Caco-2 (cell line): Measurements from ENCODE around the gene KCNQ1OT1. TPM values are rescaled to one million over a fixed set of nuclear protein-coding genes. Genes with fewer than 3 reads are reported as not detected.

Experiments used
- BruUV-seq: library from RNA; stranded (reverse); fragments of 400-500 nt; replicated peaks from 2 replicates; lab custom pipeline; 2021; lab: Mats Ljungman, UMichigan
- CTCF ChIA-PET: fragments of 300-600 bp; sonication (Branson Sonifier 250); formaldehyde crosslinking; loops from one replicate; lab custom pipeline; 2022; ENCODE audit warnings: antibody characterized with exemption; lab: Charles Lee
- POLR2A ChIA-PET: fragments of 300-600 bp; sonication (Branson Sonifier 250); formaldehyde crosslinking; loops from one replicate; lab custom pipeline; 2022; ENCODE audit warnings: antibody characterized with exemption; lab: Charles Lee
- DNase-seq, 2 experiments: peaks; one replicate each; pipeline versions ENCODE4 v3.0.0 to v3.0.0-alpha.2; 2020 to 2022
- H3K27me3 ChIP-seq: replicated peaks from 2 replicates; pipeline ENCODE4 v1.6.0; 2011; ENCODE audit warnings: low read length; ENCODE audit not compliant: control insufficient read depth, insufficient read depth
- H3K36me3 ChIP-seq: 2 replicates; pipeline ENCODE4 v1.5.1; 2011; ENCODE audit warnings: low read length; ENCODE audit not compliant: control insufficient read depth, insufficient read depth
- H3K4me1 ChIP-seq: fragments of 250-450 bp; sonication (Bioruptor Pico); 2 replicates; pipeline ENCODE4 v1.5.1; 2020; ENCODE audit warnings: mild to moderate bottlenecking
- H3K4me3 ChIP-seq: 2 replicates; pipeline ENCODE4 v1.5.1; 2011; ENCODE audit warnings: low read depth, mild to moderate bottlenecking, control low read depth, low read length
- H3K9me3 ChIP-seq: fragments of 250-450 bp; sonication (Bioruptor Pico); 2 replicates; pipeline ENCODE4 v1.5.1; 2020; ENCODE audit warnings: mild to moderate bottlenecking, moderate library complexity
- H3K27ac Mint-ChIP-seq: one replicate; pipeline ENCODE4 v1.8.0; 2022; ENCODE audit warnings: mixed read lengths; ENCODE audit not compliant: unreplicated experiment
- H3K27me3 Mint-ChIP-seq: one replicate; pipeline ENCODE4 v1.8.0; 2022; ENCODE audit warnings: mixed read lengths; ENCODE audit not compliant: insufficient read depth, unreplicated experiment
- H3K36me3 Mint-ChIP-seq: one replicate; pipeline ENCODE4 v1.8.0; 2022; ENCODE audit warnings: mild to moderate bottlenecking, mixed read lengths; ENCODE audit not compliant: insufficient read depth, unreplicated experiment
- H3K4me1 Mint-ChIP-seq: one replicate; pipeline ENCODE4 v1.8.0; 2022; ENCODE audit warnings: low read depth, mixed read lengths; ENCODE audit not compliant: unreplicated experiment
- H3K4me3 Mint-ChIP-seq: one replicate; pipeline ENCODE4 v1.8.0; 2022; ENCODE audit warnings: mild to moderate bottlenecking, moderate library complexity, mixed read lengths; ENCODE audit not compliant: unreplicated experiment
- H3K9me3 Mint-ChIP-seq: one replicate; pipeline ENCODE4 v1.8.0; 2022; ENCODE audit warnings: mixed read lengths; ENCODE audit not compliant: unreplicated experiment
- intact Hi-C: fragments of 100-400 bp; cut with micrococcal nuclease; formaldehyde crosslinking; loops from one replicate; pipeline ENCODE4 v1.10.0; 2022; ENCODE audit not compliant: unreplicated experiment
- total RNA-seq: library from RNA; stranded (reverse); gene quantifications from 2 replicates; pipeline ENCODE4 v1.2.3, GENCODE V29; 2022
- TF ChIP-seq, protein P1 (sequence below), 2 experiments: fragments of 200-600 bp in 1 of 2; IDR thresholded peaks; 1 replicate in 1 of 2; 2 replicates in 1 of 2; pipeline versions ENCODE4 v1.5.1 to v1.8.0; 2011 to 2022; ENCODE audit warnings: antibody characterized with exemption in 1 of 2, control low read depth in 1 of 2, inconsistent platforms in 1 of 2, low read depth in 1 of 2, low read length in 1 of 2, mild to moderate bottlenecking in 1 of 2, moderate library complexity in 1 of 2; ENCODE audit not compliant: insufficient read depth in 1 of 2, severe bottlenecking in 1 of 2, unreplicated experiment in 1 of 2

KCNQ1OT1 gene
- total RNA-seq, 1 experiment from 2014 or later, result 7.5 TPM

DNA sequence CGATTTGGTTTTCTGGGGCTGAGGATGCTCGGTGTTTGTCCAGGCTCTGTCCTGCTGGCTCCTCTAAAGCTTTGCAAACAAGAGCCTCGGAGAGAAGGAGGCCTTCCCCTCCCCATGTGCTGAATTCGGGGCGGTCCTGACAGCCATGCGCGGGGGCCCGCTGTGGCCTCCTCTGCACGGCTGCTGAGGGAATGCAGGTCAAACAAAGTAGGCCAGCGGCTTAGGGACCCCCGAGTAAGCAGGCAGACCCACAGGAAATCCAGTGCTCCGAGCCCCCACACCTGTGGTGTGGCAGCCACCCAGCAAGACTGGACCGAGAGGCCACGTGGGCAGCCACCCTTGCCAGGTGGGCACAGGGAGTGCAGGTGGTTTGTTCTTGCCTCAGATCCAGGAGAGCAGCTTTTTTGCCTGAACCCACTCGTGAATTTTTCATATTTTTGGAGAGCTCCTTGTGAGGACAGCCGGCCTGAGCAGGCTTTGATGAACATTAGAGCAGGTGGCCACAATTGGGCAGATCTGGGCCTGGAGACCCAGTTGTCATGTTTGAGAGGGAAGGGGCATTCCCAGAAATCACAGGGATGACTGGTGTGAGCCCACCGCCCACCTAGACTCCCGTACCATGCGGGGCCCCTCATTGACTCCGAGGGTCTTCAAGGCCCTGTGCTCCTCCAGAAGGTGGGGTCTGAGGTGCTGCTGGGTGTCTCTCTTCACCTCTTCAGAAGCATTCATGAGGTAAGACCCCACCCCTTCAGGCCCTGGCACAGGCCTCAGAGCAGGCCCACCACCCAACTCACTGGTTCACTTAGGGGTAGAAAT is 43.0 kb upstream of the KCNQ1OT1 start:
- TF ChIP-seq, protein P1, sequence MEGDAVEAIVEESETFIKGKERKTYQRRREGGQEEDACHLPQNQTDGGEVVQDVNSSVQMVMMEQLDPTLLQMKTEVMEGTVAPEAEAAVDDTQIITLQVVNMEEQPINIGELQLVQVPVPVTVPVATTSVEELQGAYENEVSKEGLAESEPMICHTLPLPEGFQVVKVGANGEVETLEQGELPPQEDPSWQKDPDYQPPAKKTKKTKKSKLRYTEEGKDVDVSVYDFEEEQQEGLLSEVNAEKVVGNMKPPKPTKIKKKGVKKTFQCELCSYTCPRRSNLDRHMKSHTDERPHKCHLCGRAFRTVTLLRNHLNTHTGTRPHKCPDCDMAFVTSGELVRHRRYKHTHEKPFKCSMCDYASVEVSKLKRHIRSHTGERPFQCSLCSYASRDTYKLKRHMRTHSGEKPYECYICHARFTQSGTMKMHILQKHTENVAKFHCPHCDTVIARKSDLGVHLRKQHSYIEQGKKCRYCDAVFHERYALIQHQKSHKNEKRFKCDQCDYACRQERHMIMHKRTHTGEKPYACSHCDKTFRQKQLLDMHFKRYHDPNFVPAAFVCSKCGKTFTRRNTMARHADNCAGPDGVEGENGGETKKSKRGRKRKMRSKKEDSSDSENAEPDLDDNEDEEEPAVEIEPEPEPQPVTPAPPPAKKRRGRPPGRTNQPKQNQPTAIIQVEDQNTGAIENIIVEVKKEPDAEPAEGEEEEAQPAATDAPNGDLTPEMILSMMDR (IDR thresholded peaks at IDR 0.05; ENCODE audit: insufficient read depth in 1 of 2, low read depth in 1 of 2, low read length in 1 of 2, severe bottlenecking in 1 of 2, unreplicated experiment in 1 of 2), result no peak
- no peak overlapping the region for H3K4me3 Mint-ChIP-seq
- H3K27me3 Mint-ChIP-seq, result no peaks in the 10 kb centered on the region
- H3K4me1 Mint-ChIP-seq, result peaks cover 24% of the 10 kb centered on the region
- intact Hi-C loops, result loop anchor here (5.0 kb wide), 1 partner anchor 46 kb away; the partner anchor contains the start of gene KCNQ1OT1
- H3K9me3 Mint-ChIP-seq, result no peaks in the 10 kb centered on the region
- H3K27ac Mint-ChIP-seq, result no peak overlapping the region
- no peaks in the 10 kb centered on the region for H3K9me3 ChIP-seq
- no peaks in the 10 kb centered on the region for H3K36me3 ChIP-seq
- DNase-seq, result peak in 1 of 2 experiments; percentile 12
- ChIA-PET POLR2A (no interaction called here), CTCF (no interaction called here)
- peaks cover 34% of the 10 kb centered on the region for H3K4me1 ChIP-seq
- BruUV-seq, result no TSS peak
- no peaks in the 10 kb centered on the region for H3K36me3 Mint-ChIP-seq
- no peaks in the 10 kb centered on the region for H3K27me3 ChIP-seq
- H3K4me3 ChIP-seq, result no peak overlapping the region

DNA sequence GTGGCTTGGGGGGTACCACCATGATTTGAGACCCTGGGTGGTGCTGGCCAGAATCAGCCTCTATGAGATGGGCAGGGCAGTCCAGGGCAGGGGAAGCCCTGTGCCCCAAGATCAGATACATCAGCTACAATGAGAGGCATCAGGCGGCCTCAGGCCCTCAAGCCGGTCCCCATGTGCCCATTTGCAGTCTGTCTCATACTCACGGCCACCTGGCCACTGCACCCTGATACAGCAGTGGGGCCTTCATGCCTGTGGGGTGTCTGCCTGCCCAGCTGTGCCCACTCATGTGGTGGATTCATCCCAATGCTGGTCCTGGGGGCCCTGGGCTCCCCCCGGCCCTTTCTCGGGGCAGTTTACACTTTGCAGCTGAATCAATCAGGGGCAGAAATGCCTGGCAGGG is 42.4 kb upstream of the KCNQ1OT1 start:
- peak in 1 of 2 experiments; percentile 28 for DNase-seq
- CTCF ChIA-PET, result no interaction called here
- TF ChIP-seq, protein P1 (IDR thresholded peaks at IDR 0.05; ENCODE audit: insufficient read depth in 1 of 2, low read depth in 1 of 2, low read length in 1 of 2, severe bottlenecking in 1 of 2, unreplicated experiment in 1 of 2), result no peak
- H3K27me3 Mint-ChIP-seq, result no peaks in the 10 kb centered on the region
- H3K36me3 ChIP-seq, result no peaks in the 10 kb centered on the region
- H3K4me1 Mint-ChIP-seq, result peaks cover 27% of the 10 kb centered on the region
- no TSS peak for BruUV-seq
- intact Hi-C loops, result loop anchor here (5.0 kb wide), 1 partner anchor 45 kb away; the partner anchor contains the start of gene KCNQ1OT1
- H3K27ac Mint-ChIP-seq, result no peak overlapping the region
- no peaks in the 10 kb centered on the region for H3K9me3 ChIP-seq
- no peak overlapping the region for H3K4me3 ChIP-seq
- POLR2A ChIA-PET, result no interaction called here
- no peak overlapping the region for H3K4me3 Mint-ChIP-seq
- no peaks in the 10 kb centered on the region for H3K9me3 Mint-ChIP-seq
- peaks cover 34% of the 10 kb centered on the region for H3K4me1 ChIP-seq
- H3K36me3 Mint-ChIP-seq, result no peaks in the 10 kb centered on the region
- no peaks in the 10 kb centered on the region for H3K27me3 ChIP-seq

DNA sequence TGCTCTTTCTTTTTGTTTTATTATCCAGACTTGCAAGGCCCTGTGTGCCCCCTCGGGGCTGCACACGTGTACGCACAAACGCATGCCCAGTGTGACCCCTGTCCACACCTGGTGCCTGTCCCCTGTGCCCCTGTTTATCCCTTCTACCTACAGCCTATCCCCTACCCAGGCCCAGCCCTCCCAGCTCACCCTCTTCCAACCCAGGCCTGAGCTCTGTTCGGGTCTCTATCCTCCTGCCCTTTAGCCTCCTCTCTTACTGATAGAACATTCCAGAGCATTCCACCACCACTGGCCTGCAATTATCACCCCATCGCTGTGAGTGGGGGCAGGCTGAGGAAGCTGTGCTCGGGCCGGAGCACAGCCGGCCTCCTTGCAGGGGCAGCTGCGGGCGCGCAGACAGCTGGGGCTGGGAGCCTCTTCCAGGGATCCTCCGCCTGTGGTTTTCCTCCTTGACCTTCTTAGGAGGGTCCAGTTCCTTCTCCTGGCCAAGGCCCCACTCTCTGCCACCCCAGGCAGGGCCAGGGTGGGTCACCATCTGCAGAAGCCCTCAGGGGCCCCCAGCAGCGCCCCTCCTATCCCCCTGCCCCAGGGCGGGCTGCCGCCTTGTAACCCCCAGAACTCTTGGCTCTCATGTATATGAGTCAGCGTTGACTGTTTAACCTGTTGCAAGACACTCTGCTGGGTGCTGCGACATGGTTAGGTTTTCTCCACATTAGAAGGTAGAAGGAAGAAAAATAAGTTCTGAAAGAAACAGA is 41.8 kb upstream of the KCNQ1OT1 start:
- Mint-ChIP-seq H3K9me3 (no peaks in the 10 kb centered on the region), H3K4me3 (no peak overlapping the region), H3K36me3 (no peaks in the 10 kb centered on the region), H3K27me3 (no peaks in the 10 kb centered on the region), H3K4me1 (peaks cover 27% of the 10 kb centered on the region), H3K27ac (peak overlapping the region; percentile 81)
- ChIA-PET CTCF (no interaction called here), POLR2A (interaction anchor here (0.6 to 0.8 kb wide), 2 partner anchors 17 to 150 kb away, joined by 3 read pairs; no protein-coding TSS in a partner anchor)
- Histone ChIP-seq H3K9me3 (no peaks in the 10 kb centered on the region), H3K4me1 (peaks cover 34% of the 10 kb centered on the region), H3K4me3 (no peak overlapping the region), H3K36me3 (no peaks in the 10 kb centered on the region), H3K27me3 (no peaks in the 10 kb centered on the region)
- no TSS peak for BruUV-seq
- intact Hi-C loops, result loop anchor here (5.0 kb wide), 1 partner anchor 44 kb away; the partner anchor contains the start of gene KCNQ1OT1
- DNase-seq, result peak in 1 of 2 experiments; percentile 67
- TF ChIP-seq, protein P1 (IDR thresholded peaks at IDR 0.05; ENCODE audit: insufficient read depth in 1 of 2, low read depth in 1 of 2, low read length in 1 of 2, severe bottlenecking in 1 of 2, unreplicated experiment in 1 of 2), result no peak
